Stimulated activated memory B cell treated with anti-CD40 and anti-IgM and Interleukin-4, amounts not matched to agents 10 μg/mL and 1 μg/mL and 100 μg/mL, for 72 hours (primary cell): ENCODE results near the gene RNF227.
A peak's percentile ranks its signal among the peaks of the same experiment; 100 is the strongest.

Source experiments
- ATAC-seq: fragments of 150-1000 bp; cut with Tn5 transposase; 2 replicates; pipeline ENCODE4 v1.10.0; 2021
- H3K27ac Mint-ChIP-seq: one replicate; pipeline ENCODE4 v1.8.0; 2022; ENCODE audit warnings: mild to moderate bottlenecking, mixed read lengths
- H3K27me3 Mint-ChIP-seq: one replicate; pipeline ENCODE4 v1.8.0; 2022; ENCODE audit warnings: mixed read lengths
- H3K36me3 Mint-ChIP-seq: one replicate; pipeline ENCODE4 v1.8.0; 2022; ENCODE audit warnings: mixed read lengths
- H3K4me1 Mint-ChIP-seq: one replicate; pipeline ENCODE4 v1.8.0; 2022; ENCODE audit warnings: mixed read lengths
- H3K4me3 Mint-ChIP-seq: one replicate; pipeline ENCODE4 v1.8.0; 2022; ENCODE audit warnings: mild to moderate bottlenecking, moderate library complexity, mixed read lengths
- H3K9me3 Mint-ChIP-seq: one replicate; pipeline ENCODE4 v1.8.0; 2022; ENCODE audit warnings: mixed read lengths

Gene RNF227

DNA sequence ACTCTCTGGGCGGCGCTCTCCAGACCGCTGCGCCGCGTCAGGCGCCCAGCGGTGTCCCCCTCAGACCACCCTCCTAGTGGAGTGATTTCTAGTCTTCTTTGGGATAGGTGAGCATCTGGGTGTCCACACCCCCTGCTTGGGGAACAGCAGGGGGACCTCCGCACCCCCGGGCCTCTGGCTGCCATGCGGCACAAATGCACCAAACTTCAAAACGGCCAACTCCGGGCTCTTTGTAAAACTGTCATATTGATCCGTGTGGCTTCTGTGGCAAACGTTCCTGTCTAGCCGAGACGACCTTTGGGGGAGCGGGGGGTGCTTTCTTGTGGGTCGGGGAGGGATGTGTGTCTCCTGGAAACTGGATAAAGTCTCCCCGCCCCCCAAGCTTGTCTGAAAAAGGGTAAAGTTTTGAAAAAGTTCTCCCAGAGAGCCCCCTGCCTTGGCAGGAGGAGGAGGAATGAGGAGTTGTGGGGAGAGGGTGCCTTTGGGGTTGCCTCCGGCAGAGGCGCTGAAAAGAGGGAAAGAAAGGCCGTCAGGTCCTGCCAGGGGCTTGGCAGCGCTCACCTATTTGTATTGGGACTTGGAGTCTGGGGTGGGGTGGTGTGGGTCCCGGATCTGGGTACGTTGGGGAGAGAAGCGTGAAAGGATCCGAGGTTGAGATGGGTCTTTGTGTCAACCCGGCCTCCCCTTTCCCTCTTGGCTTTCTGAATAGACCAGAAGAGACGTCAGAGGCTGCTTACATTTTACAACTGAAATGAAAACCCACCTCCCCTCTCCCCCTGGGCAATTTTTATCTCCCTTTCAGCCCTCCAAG is 29.7 kb downstream of the RNF227 start:
- peak; percentile 21 for ATAC-seq
- H3K4me1 Mint-ChIP-seq = no peaks in the 10 kb centered on the region
- H3K27me3 Mint-ChIP-seq = peaks cover 5% of the 10 kb centered on the region
- no peaks in the 10 kb centered on the region for H3K9me3 Mint-ChIP-seq
- H3K36me3 Mint-ChIP-seq = peaks cover 6% of the 10 kb centered on the region
- no peak overlapping the region for H3K4me3 Mint-ChIP-seq
- H3K27ac Mint-ChIP-seq = no peak overlapping the region

GRCh38 chr17:7885367-7886226 is 30.5 kb downstream of the RNF227 start:
- H3K4me3 Mint-ChIP-seq = peak overlapping the region; percentile 30
- H3K9me3 Mint-ChIP-seq = no peaks in the 10 kb centered on the region
- H3K27me3 Mint-ChIP-seq = peaks cover 5% of the 10 kb centered on the region
- H3K4me1 Mint-ChIP-seq = no peaks in the 10 kb centered on the region
- peak; percentile 48 for ATAC-seq
- no peak overlapping the region for H3K27ac Mint-ChIP-seq
- peaks cover 5% of the 10 kb centered on the region for H3K36me3 Mint-ChIP-seq

DNA sequence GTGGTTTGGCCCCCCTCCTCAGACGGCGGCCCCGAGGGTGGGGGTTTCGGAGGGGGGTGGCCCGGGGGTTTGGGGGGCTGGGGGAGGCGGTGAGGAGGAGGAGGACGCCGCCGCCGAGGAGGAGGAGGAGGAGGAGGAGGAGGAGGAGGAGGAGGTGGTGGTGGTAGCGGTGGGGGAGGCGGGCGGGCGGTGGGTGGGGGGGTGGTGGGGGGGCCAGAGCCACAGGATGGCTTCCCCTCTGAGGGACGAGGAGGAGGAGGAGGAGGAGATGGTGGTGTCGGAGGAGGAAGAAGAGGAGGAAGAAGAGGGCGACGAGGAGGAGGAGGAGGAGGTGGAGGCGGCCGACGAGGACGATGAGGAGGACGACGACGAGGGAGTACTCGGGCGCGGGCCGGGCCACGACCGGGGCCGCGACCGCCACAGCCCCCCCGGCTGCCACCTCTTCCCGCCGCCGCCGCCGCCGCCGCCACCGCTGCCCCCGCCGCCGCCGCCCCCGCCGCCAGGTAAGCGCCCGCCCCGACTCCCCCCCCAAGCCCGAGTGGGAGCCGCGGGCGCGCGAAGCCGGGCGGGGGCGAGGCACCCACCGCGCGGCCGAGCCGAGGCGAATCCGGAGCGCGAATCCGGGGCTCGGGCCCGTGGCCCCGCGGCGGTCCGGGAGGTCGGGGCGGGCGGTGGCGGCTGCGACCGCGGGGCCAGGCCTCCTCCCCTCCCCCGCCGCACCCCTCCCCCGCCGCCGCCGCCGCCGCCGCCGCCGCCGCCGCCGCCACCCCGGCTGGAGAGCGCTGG is 31.3 kb downstream of the RNF227 start:
- no peaks in the 10 kb centered on the region for H3K9me3 Mint-ChIP-seq
- peak overlapping the region; percentile 71 for H3K4me3 Mint-ChIP-seq
- H3K27me3 Mint-ChIP-seq = peaks cover 5% of the 10 kb centered on the region
- peak overlapping the region; percentile 44 for H3K27ac Mint-ChIP-seq
- no peaks in the 10 kb centered on the region for H3K36me3 Mint-ChIP-seq
- ATAC-seq = no peak
- H3K4me1 Mint-ChIP-seq = no peaks in the 10 kb centered on the region

GRCh38 chr17:7883781-7884386 is 32.2 kb downstream of the RNF227 start:
- H3K9me3 Mint-ChIP-seq = no peaks in the 10 kb centered on the region
- ATAC-seq = no peak

DNA sequence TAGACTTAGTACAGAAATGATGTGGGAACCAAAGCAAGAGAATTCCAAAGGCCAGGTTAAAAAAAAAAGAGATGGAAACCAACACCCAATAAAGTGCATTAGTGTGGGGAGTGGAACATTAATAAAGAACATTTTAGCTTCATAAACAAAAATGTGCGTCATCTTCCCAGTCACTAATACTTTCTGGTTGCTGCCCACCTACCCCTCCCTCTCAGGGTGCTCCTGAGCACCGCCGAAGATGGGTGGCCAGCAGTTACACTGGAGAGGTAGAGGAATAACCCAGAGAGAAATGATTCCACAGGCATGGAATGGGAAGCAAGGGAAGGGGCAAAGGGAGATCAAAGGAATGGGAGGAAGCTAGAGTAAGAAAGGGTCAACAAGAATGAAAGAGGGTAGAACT is 33.5 kb downstream of the RNF227 start:
- ATAC-seq = no peak
- no peak overlapping the region for H3K4me3 Mint-ChIP-seq
- H3K27ac Mint-ChIP-seq = no peak overlapping the region
- H3K9me3 Mint-ChIP-seq = no peaks in the 10 kb centered on the region
- H3K4me1 Mint-ChIP-seq = no peaks in the 10 kb centered on the region
- peaks cover 5% of the 10 kb centered on the region for H3K27me3 Mint-ChIP-seq
- H3K36me3 Mint-ChIP-seq = no peaks in the 10 kb centered on the region

More at GRCh38 chr17:7883781-7884386, 32.2 kb downstream of the RNF227 start:
- H3K27me3 Mint-ChIP-seq = peaks cover 5% of the 10 kb centered on the region
- H3K4me3 Mint-ChIP-seq = peak overlapping the region; percentile 44
- H3K4me1 Mint-ChIP-seq = no peaks in the 10 kb centered on the region
- no peaks in the 10 kb centered on the region for H3K36me3 Mint-ChIP-seq
- H3K27ac Mint-ChIP-seq = peak overlapping the region; percentile 44

DNA sequence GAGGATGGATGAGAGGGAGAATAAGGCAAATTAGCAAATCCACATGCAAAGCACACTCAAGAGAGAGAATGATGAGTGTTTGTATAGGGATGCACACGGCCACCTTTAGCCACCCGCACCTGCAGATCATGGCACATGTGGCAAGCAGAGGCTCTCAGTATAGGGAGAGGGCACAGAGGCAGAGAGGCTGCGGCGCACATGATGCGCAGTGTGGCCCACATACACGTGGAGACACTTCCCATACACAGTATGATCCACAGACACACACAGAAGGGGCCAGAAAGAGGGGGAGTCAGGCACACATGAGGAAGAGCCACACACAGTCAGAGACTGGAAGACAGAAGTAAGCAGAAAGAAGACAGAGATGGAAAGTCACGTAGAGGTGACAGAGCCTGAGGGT is 34.0 kb downstream of the RNF227 start:
- Mint-ChIP-seq H3K27ac (no peak overlapping the region), H3K4me3 (no peak overlapping the region), H3K36me3 (no peaks in the 10 kb centered on the region), H3K27me3 (peaks cover 5% of the 10 kb centered on the region), H3K4me1 (no peaks in the 10 kb centered on the region), H3K9me3 (no peaks in the 10 kb centered on the region)
- ATAC-seq = no peak

DNA sequence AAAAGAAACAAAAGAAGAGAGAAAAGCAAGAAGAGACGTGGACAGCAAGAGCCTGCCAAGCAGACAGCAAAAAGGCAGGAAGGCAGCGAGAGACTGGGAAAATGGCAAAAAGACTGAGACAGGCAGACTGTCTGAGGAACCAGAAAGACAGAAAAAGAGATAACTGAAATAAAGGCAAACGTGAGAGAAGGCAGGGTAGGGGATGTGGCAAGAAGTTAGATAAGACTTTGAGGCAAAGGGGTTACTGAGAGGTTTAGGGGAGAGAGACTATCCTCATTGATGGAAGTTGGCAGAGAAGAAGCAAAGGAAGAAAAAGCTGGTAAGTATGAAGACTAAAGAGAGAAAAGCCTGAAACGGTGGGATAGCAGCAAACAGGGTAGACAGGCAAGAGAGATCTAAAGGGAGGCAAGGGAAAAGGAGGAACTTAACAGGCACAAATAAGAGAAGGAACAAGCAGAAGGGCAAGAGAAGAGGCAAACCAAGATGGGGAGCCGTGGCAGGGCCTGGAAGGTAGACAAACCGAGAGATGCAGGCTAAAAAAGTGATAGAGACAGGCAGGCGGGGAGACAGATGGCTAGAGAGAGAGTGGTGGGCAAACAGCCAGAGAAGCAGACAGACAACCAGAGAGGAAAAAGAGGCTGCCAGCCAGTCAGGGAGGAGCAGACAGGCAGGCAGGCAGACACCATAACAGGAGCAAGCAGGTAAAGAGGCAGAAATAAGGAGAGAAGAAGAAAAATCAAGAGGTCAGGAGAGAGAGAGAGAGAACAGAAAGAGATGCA is 34.6 kb downstream of the RNF227 start:
- Mint-ChIP-seq H3K36me3 (no peaks in the 10 kb centered on the region), H3K27me3 (peaks cover 5% of the 10 kb centered on the region), H3K4me1 (peaks cover 2% of the 10 kb centered on the region), H3K27ac (no peak overlapping the region), H3K9me3 (no peaks in the 10 kb centered on the region), H3K4me3 (no peak overlapping the region)
- no peak for ATAC-seq

GRCh38 chr17:7880076-7880868 is 35.8 kb downstream of the RNF227 start:
- H3K9me3 Mint-ChIP-seq = no peaks in the 10 kb centered on the region
- H3K36me3 Mint-ChIP-seq = no peaks in the 10 kb centered on the region
- no peaks in the 10 kb centered on the region for H3K27me3 Mint-ChIP-seq
- H3K4me3 Mint-ChIP-seq = no peak overlapping the region
- no peak for ATAC-seq
- H3K4me1 Mint-ChIP-seq = peaks cover 7% of the 10 kb centered on the region
- no peak overlapping the region for H3K27ac Mint-ChIP-seq

GRCh38 chr17:7878234-7878633 is 37.9 kb downstream of the RNF227 start:
- H3K27me3 Mint-ChIP-seq = no peaks in the 10 kb centered on the region

GRCh38 chr17:7875804-7876370 is 40.2 kb downstream of the RNF227 start:
- no peaks in the 10 kb centered on the region for H3K9me3 Mint-ChIP-seq
- H3K4me1 Mint-ChIP-seq = peaks cover 7% of the 10 kb centered on the region
- peaks cover 11% of the 10 kb centered on the region for H3K36me3 Mint-ChIP-seq
- no peak for ATAC-seq
- H3K27me3 Mint-ChIP-seq = no peaks in the 10 kb centered on the region
- no peak overlapping the region for H3K27ac Mint-ChIP-seq
- H3K4me3 Mint-ChIP-seq = no peak overlapping the region

More at GRCh38 chr17:7878234-7878633, 37.9 kb downstream of the RNF227 start:
- no peak for ATAC-seq
- Mint-ChIP-seq H3K27ac (no peak overlapping the region), H3K4me3 (no peak overlapping the region), H3K9me3 (no peaks in the 10 kb centered on the region), H3K4me1 (peaks cover 7% of the 10 kb centered on the region), H3K36me3 (peaks cover 8% of the 10 kb centered on the region)

DNA sequence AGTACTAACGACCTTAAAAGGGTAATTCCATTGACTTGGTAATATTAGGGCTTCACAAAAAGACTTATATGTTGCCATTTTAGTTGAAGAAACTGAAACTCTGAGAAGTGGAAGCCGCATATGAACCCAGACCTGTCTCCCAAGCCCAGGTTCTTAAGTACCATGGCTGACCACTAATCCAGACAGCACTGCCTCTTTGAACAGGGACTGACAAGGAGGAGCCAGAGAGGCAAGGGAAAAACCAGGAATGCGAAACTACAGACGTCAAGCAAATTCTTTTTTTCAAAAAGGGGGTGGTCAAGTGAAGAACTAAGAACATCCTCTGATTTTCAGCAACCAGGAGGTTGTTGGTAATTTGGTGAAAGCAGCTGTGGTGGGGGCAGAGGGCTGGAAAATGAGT is 43.0 kb downstream of the RNF227 start:
- no peaks in the 10 kb centered on the region for H3K9me3 Mint-ChIP-seq
- H3K36me3 Mint-ChIP-seq = peaks cover 12% of the 10 kb centered on the region
- H3K4me1 Mint-ChIP-seq = peaks cover 8% of the 10 kb centered on the region
- no peak overlapping the region for H3K4me3 Mint-ChIP-seq
- H3K27ac Mint-ChIP-seq = no peak overlapping the region
- H3K27me3 Mint-ChIP-seq = no peaks in the 10 kb centered on the region
- no peak for ATAC-seq

DNA sequence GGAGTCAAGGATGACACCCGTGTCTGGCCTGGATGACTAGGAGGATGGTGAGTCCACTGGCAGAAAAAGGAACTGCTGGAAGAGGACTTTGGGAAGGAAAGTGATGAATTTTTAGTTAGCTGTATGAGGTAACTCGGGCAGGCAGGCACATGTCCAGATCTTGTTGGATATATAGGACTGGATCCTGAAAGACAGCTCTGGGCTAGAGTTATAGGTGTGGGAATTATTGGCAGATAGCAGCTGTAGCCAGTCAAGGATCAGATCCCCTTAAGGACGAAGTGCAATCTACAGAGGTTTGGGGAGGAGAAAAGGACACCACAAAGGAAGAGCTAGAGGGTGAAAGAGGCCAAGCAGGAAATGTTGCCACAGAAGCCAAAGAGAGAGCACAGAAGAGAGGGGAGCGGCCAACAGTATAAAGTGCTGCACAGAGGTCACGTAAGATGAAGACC is 48.2 kb downstream of the RNF227 start:
- Mint-ChIP-seq H3K4me3 (no peak overlapping the region), H3K9me3 (no peaks in the 10 kb centered on the region)

GRCh38 chr17:7864995-7865650 is 51.0 kb downstream of the RNF227 start:
- no peaks in the 10 kb centered on the region for H3K27me3 Mint-ChIP-seq
- no peak overlapping the region for H3K27ac Mint-ChIP-seq
- H3K9me3 Mint-ChIP-seq = no peaks in the 10 kb centered on the region
- no peak overlapping the region for H3K4me3 Mint-ChIP-seq
- peaks cover 18% of the 10 kb centered on the region for H3K4me1 Mint-ChIP-seq
- H3K36me3 Mint-ChIP-seq = peaks cover 17% of the 10 kb centered on the region
- ATAC-seq = no peak

More for the DNA sequence above, 48.2 kb downstream of the RNF227 start:
- no peak overlapping the region for H3K27ac Mint-ChIP-seq
- H3K36me3 Mint-ChIP-seq = peaks cover 17% of the 10 kb centered on the region
- H3K27me3 Mint-ChIP-seq = no peaks in the 10 kb centered on the region
- no peak for ATAC-seq
- H3K4me1 Mint-ChIP-seq = peaks cover 12% of the 10 kb centered on the region
